Stimulated activated CD4-positive, alpha-beta T cell treated with anti-CD3 and anti-CD28 coated beads, Interleukin-2, amount 100 ng/mL, for 48 hours (primary cell): ENCODE data around the gene ECD.
"Not testable (repeated sequence)": the region's sequence is repeated elsewhere in the genome, so short reads cannot be mapped to it uniquely, and the experiment has no call there.

Experiments used
- DNase-seq, 2 donors: peaks; one replicate each; pipeline ENCODE4 v3.0.0-alpha.2; 2020

The ECD gene

GRCh38 chr10:73156054-73156453 lies 11.8 kb downstream of the ECD start:
- DNase-seq: no peak

- no peak for DNase-seq
Observed at GRCh38 chr10:73152009-73152408, 15.8 kb downstream of the ECD start.

GRCh38 chr10:73150633-73151413 lies 17.0 kb downstream of the ECD start:
- DNase-seq: not testable (repeated sequence)

- no peak for DNase-seq
Observed at GRCh38 chr10:73141603-73142002, 26.2 kb downstream of the ECD start.

GRCh38 chr10:73139251-73139650 lies 28.6 kb downstream of the ECD start:
- DNase-seq: no peak

DNA sequence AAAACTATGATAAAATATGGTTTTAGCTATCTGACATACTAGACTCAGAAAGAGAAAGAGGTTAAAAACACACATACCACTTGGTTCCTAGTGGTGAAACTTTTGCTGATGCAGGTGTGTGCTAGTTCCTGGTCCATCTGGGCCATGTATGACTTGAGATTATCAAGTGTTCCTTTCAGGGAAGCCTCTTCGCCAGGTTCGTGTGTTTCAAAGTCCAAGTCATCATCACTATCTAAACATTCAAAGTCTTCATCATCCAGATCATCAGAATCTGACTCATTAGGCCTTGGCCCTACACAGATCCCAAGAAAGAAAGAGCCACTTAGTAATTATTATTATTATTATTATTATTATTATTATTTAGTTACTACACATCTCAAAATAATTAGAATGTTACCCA lies 31.2 kb downstream of the ECD start:
- DNase-seq: no peak

DNA sequence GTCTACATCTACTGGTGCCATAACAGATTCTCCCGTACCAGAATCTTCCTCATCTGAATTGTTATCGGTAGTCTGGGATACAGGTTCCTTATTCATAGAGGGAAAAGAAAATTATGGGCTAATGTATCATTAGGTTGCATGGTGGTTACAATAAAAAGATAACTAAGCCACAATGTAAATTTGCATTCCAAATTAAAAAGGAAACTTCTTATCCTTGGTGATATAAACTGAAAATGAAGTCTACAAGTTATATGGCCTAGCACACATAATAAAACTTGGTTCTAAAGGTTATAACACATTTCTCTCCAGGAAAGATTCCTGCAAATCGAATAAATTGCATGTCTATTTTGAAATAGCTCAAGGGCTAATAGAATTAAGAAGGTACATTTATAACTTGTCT lies 33.1 kb downstream of the ECD start:
- no peak for DNase-seq

GRCh38 chr10:73131913-73132686 lies 35.7 kb downstream of the ECD start:
- no peak for DNase-seq

- no peak for DNase-seq
Observed at GRCh38 chr10:73131301-73131700, 36.5 kb downstream of the ECD start.

DNA sequence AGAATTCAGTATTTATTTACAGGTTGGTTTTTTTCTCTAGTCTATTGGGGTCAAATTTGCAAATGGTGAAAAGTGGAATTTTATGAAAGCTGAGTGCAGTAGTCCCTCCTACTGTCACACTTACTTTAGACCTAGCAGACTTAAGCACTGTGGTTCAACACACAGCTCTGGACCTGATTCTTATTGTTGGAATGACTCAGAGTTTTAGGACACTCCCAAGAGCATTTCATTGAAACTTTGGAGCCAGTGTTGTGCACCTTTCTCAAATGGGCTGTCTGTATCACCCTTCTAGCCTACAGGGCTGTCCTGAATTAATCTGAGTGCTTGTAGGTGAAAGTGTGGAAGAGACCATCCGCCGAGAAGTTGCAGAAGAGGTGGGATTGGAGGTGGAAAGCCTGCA lies 41.5 kb downstream of the ECD start:
- no peak for DNase-seq

- no peak for DNase-seq
Observed at GRCh38 chr10:73119952-73120351, 47.9 kb downstream of the ECD start.

DNA sequence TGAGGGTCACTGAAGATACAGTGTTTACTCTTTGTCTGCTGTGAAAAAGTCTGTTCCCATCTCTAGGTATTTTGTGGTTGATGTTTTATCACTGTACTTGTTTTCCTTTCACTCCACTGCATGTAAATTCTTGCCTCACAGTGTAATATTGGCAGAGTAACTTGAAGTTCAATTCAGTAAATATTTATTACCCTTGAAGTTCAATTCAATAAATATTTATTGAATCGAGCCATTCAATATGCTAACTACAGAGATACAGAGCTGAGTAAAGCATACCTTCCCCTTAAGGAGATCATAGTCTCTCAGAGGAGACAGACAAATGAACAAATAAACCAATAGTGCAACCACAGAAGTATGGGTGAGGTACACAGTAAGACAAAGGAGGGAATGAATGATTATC lies 48.4 kb downstream of the ECD start:
- no peak for DNase-seq

DNA sequence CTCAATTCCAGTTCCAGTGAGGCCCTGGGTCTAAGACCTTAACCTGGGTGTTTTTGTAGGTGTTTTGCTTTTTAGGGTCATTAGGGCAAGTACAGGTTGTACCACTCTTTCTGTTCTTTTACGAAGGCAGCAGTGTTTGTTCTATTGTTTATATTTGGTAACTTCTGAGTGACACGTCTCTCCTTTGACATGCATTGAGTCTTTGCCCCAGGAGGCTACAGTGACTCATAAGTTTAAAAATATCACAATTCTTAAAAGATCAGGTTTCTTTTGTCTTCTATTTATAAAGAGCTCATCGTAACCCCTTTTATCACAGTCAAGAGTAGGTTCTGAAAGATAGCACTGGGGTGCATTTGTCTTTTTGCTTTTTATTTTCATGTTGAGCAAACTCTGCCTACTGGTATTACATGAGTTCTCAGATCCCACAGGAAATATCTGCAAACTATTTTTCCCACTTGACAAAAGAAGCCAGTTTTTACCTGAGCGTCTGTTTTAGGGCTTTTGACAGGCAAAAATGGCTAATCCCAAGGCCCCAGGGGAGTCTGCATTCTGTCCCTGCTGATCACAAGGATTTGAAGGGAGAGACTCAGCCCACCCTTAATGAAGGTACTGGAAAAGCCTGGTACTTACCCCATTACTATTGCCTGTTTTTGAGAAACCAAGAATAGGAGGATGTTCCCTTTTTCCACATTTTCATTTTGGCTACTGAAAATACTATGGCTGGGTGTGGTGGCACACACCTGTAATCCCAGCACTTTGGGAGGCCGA lies 49.6 kb downstream of the ECD start:
- DNase-seq: no peak

- no peak for DNase-seq
Observed at GRCh38 chr10:73116017-73116416, 51.8 kb downstream of the ECD start.

GRCh38 chr10:73113551-73113950 lies 54.3 kb downstream of the ECD start:
- no peak for DNase-seq

DNA sequence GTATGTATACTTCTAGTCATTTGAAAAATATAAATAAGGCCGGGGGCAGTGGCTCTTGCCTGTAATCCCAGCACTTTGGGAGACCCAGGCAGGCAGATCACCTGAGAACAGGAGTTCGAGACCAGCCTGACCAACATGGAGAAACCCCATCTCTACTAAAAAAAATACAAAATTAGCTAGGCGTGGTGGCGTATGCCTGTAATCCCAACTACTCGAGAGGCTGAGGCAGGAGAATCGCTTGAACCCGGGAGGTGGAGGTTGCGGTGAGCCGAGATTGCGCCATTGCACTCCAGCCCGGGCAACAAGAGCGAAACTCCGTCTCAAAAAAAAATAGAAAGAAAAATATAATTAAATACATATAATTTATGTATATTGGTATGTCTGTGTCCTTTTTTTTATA lies 55.8 kb downstream of the ECD start:
- DNase-seq: not testable (repeated sequence)

DNA sequence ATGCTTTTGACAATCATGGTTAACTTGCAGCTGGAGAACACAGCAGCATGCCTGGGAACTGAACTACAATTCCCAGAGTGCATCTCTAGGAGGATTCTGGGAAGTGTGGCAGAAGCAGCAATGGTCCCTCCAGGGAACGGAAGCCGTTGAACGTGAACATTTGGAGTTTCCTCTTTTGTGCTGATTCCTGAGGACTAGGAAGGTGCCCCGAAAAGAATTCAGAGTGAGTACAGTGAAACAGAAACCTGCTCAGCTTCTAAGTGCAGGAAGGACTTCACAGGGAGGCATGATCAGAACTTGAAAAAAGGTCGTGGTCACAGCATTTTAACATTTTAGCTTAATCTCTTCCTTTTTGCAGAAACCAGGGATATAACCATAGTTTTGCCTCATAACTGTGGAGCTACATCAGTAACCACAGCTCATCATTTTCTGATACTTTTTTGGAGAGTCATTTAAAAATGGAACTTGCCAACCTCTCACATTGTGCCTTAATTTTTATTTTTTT lies 57.4 kb downstream of the ECD start, which contains the start of gene NUDT13:
Gene NUDT13 (plus strand): TSS at position 111 of the 505 bp plus-strand sequence. CDS start 3,911 bp downstream, outside the sequence.
- peak; percentile 20 to 27 for DNase-seq

DNA sequence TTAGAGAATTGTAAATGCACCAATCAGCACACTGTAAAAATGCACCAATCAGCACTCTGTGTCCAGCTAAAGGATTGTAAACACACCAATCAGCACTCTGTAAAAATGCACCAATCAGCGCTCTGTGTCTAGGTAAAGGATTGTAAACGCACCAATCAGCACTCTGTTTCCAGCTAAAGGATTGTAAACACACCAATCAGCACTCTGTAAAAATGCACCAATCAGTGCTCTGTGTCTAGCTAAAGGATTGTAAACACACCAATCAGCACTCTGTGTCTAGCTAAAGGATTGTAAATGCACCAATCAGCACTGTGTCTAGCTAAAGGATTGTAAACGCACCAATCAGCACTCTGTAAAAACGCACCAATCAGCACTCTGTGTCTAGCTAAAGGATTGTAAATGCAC lies 58.6 kb downstream of the ECD start:
- DNase-seq: not testable (repeated sequence)

DNA sequence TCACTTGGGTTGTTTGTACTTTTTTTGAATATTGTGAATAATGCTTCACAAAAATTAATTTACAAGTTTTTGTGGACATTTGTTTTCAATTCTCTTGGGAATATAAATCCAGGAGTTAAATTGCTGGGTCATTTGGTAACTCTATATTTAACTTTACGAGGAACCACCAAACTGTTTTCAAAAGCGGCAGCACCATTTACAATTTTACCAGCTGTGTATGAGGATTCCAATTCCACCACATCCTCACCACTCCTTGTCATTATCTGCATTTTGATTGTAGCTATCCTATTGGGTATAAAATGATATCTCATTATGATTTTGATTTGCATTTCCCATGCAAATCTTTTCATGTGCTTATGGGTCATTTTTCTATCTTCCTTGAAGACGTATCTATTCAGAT lies 61.5 kb downstream of the ECD start:
- no peak for DNase-seq

DNA sequence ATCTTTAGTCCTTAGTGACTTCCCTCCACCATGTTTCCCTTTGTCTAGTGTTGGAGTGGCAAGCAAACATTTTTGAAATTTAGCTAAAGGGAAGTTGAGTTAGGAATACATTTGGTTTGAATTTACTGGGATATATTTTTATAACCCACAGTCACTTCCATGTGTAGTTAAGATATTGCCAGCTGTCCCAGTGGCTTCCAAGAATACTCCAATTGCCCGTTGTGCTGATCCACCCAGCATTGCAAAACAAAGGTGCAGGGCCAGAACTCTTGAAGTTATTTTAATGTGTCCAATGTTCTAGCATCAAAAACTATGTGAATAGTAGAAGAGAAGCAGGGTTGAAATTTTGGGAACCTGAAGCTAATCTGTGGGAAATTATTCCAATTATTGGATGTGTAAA lies 68.7 kb downstream of the ECD start:
- DNase-seq: no peak

DNA sequence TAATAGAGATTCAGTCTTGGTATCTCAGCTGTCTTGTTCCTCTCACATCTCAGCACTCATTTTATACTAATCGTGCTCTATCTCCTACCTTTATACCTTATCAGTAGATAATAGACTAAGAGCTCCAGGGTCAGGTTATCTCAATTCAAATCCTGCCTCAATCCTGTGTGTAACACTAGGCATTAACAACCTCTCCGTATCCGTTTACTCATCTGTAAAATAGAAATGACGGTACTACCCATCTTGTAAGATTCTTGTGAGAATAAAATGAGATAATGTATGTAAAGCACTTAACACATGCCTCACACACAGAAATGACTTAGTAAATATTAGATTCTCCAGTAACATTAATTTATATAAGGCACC lies 70.5 kb downstream of the ECD start:
- DNase-seq: no peak

GRCh38 chr10:73096449-73097304 lies 71.1 kb downstream of the ECD start, which contains the start of gene P4HA1:
TSS of gene P4HA1 (minus strand) at chr10:73096866. CDS start at chr10:73074883, 21,983 bp downstream.
- peak; percentile 98 to 99 for DNase-seq
